Osteoblast (primary cell): ENCODE data around the gene STIL. TPM values are rescaled to one million over a fixed set of nuclear protein-coding genes. Genes with fewer than 3 reads are reported as not detected.
"Not testable (repeated sequence)": the region's sequence is repeated elsewhere in the genome, so short reads cannot be mapped to it uniquely, and the experiment has no call there.

ENCODE experiments used
- DNase-seq: peaks from one replicate; pipeline ENCODE4 v3.0.0; 2011; ENCODE audit warnings: low spot score, mixed read lengths; ENCODE audit not compliant: insufficient read length; ENCODE audit errors: missing footprints
- H2AFZ ChIP-seq: 2 replicates; pipeline ENCODE4 v1.6.0; 2011; ENCODE audit warnings: mild to moderate bottlenecking, low read length
- H3K27ac ChIP-seq: 2 replicates; pipeline ENCODE4 v1.5.1; 2011; ENCODE audit warnings: mild to moderate bottlenecking, low read depth, low read length, moderate library complexity
- H3K27me3 ChIP-seq: 2 replicates; pipeline ENCODE4 v1.6.0; 2012; ENCODE audit warnings: mild to moderate bottlenecking, control low read depth, inconsistent platforms, low read length, moderate library complexity; ENCODE audit not compliant: insufficient read depth
- H3K36me3 ChIP-seq: 2 replicates; pipeline ENCODE4 v1.5.1; 2011; ENCODE audit warnings: mild to moderate bottlenecking, low read length, control low read depth, moderate library complexity; ENCODE audit not compliant: insufficient read depth
- H3K4me1 ChIP-seq: 2 replicates; pipeline ENCODE4 v1.5.1; 2011; ENCODE audit warnings: mild to moderate bottlenecking, low read length, control low read depth, moderate library complexity; ENCODE audit not compliant: insufficient read depth
- H3K4me2 ChIP-seq: 2 replicates; pipeline ENCODE4 v1.6.0; 2011; ENCODE audit warnings: mild to moderate bottlenecking, low read length; ENCODE audit not compliant: insufficient read depth
- H3K4me3 ChIP-seq: fragments of 200-600 bp; sonication (generic); 3 replicates; pipeline ENCODE4 v1.5.1; 2012; ENCODE audit warnings: mild to moderate bottlenecking, low read length, inconsistent platforms; ENCODE audit not compliant: insufficient read depth
- H3K79me2 ChIP-seq: 2 replicates; pipeline ENCODE4 v1.6.0; 2012; ENCODE audit warnings: mild to moderate bottlenecking, low read length, control low read depth, inconsistent platforms; ENCODE audit not compliant: insufficient read depth
- H3K9me3 ChIP-seq: 2 replicates; pipeline ENCODE4 v1.5.1; 2011; ENCODE audit warnings: low read depth, low read length, control low read depth
- H4K20me1 ChIP-seq: 2 replicates; pipeline ENCODE4 v1.6.0; 2012; ENCODE audit warnings: mild to moderate bottlenecking, low read length, control low read depth; ENCODE audit not compliant: insufficient read depth
- total RNA-seq: library from RNA; depleted of rRNA; stranded (reverse); fragments of >200 nt; gene quantifications from 2 replicates; pipeline ENCODE4 v1.2.3, GENCODE V29; 2012
- TF ChIP-seq, protein P1 (sequence below): IDR thresholded peaks from 2 replicates; pipeline ENCODE4 v1.5.1; 2011; ENCODE audit warnings: mild to moderate bottlenecking, low read depth, low read length, moderate library complexity; ENCODE audit errors: extremely low read depth

STIL gene
- total RNA-seq, 1 donor = 4.0 TPM

DNA sequence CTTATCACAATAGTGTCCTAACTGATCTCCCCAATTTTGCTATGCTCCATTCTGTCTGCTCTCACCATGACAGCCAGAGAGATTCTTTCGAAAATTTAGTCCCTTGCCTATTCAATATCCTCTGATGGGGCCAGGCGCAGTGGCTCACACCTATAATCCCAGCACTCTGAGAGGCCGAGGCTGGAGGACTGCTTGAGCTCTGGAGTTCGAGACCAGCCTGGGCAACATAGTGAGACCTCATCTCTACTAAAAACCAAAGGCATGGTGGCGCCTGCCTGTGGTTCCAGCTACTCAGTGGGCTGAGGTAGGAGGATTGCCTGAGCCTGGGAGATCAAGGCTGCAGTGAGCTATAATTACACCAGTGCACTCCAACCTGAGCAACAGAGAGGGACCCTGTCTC is 108.0 kb downstream of the STIL start:
- Histone ChIP-seq H3K4me2 (no peak overlapping the region), H3K36me3 (no peaks in the 10 kb centered on the region), H4K20me1 (no peaks in the 10 kb centered on the region), H3K79me2 (no peaks in the 10 kb centered on the region), H3K27me3 (peaks cover 5% of the 10 kb centered on the region), H3K4me3 (no peak overlapping the region), H3K27ac (no peak overlapping the region), H3K9me3 (no peaks in the 10 kb centered on the region), H2AFZ (no peak overlapping the region), H3K4me1 (no peaks in the 10 kb centered on the region)
- DNase-seq = peak; percentile 43
- TF ChIP-seq, protein P1, sequence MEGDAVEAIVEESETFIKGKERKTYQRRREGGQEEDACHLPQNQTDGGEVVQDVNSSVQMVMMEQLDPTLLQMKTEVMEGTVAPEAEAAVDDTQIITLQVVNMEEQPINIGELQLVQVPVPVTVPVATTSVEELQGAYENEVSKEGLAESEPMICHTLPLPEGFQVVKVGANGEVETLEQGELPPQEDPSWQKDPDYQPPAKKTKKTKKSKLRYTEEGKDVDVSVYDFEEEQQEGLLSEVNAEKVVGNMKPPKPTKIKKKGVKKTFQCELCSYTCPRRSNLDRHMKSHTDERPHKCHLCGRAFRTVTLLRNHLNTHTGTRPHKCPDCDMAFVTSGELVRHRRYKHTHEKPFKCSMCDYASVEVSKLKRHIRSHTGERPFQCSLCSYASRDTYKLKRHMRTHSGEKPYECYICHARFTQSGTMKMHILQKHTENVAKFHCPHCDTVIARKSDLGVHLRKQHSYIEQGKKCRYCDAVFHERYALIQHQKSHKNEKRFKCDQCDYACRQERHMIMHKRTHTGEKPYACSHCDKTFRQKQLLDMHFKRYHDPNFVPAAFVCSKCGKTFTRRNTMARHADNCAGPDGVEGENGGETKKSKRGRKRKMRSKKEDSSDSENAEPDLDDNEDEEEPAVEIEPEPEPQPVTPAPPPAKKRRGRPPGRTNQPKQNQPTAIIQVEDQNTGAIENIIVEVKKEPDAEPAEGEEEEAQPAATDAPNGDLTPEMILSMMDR = no peak

DNA sequence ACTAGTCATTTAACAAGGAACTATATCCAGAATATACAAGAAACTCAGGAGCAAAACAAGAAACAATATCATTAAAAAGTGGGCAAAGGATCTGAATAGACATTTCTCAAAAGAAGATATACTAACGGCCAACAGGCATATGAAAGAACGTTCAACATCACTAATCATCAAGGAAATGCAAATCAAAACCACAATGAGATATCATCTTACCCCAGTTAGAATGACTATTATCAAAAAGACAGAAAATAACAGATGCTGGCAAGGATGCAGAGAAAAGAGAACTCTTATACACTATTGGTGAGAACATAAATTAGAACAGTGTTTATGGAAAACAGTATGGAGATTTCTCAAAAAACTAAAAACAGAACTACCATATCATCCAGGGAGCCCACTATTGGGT is 110.4 kb downstream of the STIL start:
- not testable (repeated sequence) for H3K79me2 ChIP-seq, H3K9me3 ChIP-seq, H4K20me1 ChIP-seq, H3K4me2 ChIP-seq, H2AFZ ChIP-seq, DNase-seq, H3K27ac ChIP-seq, H3K36me3 ChIP-seq, H3K4me1 ChIP-seq, H3K4me3 ChIP-seq
- peaks cover 16% of the 10 kb centered on the region for H3K27me3 ChIP-seq

DNA sequence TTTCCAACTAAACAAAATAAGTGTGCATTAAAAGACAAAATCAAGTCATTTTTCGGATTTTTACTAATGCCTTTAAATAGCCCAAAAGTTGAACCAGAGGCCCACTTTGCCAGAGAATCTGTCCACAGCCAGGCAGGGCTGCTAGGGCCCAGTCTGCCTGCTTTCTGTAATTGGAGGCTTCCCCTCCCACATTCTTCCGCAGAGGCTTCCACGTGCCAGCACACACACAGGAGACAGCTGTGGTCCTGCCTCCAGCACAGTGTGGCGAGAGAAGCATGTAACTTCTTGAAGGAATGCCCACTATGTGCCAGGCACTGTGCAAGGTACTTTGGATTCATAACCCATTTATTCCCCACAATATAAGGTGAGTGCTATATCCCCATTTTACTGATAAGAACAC is 112.8 kb downstream of the STIL start:
- Histone ChIP-seq H3K4me1 (no peaks in the 10 kb centered on the region), H4K20me1 (no peaks in the 10 kb centered on the region), H3K27me3 (peaks cover 23% of the 10 kb centered on the region), H3K9me3 (no peaks in the 10 kb centered on the region), H3K4me2 (no peak overlapping the region), H2AFZ (no peak overlapping the region), H3K36me3 (no peaks in the 10 kb centered on the region), H3K27ac (no peak overlapping the region), H3K4me3 (no peak overlapping the region), H3K79me2 (no peaks in the 10 kb centered on the region)
- TF ChIP-seq, protein P1 = no peak
- DNase-seq = peak; percentile 47

Other genes starting within 250 kb of the STIL start
- not detected in 2 replicates for gene CYP4Z1, start 246.9 kb downstream of the STIL start, total RNA-seq
- gene CYP4A22, start 176.7 kb downstream of the STIL start, total RNA-seq = not detected in 2 replicates
- not detected in 2 replicates for gene PDZK1IP1, start 124.1 kb downstream of the STIL start, total RNA-seq
- gene TAL1, start 81.9 kb downstream of the STIL start, total RNA-seq = not detected in 2 replicates
- 111 and 119 TPM in 2 replicates for gene CMPK1, start 19.6 kb upstream of the STIL start, total RNA-seq
- not detected in 2 replicates for gene FOXE3, start 102.1 kb upstream of the STIL start, total RNA-seq
- 0.59 and 0.72 TPM in 2 replicates for gene FOXD2, start 123.9 kb upstream of the STIL start, total RNA-seq